ENCODE data around the gene ABHD17A. TPM values are rescaled to one million over a fixed set of nuclear protein-coding genes. Genes with fewer than 3 reads are reported as not detected.

The ABHD17A gene
- total RNA-seq, 6 experiments from 2014 or later: 61.0 to 80.0 (median 67.9) TPM

- Mint-ChIP-seq H3K36me3 (ENCODE audit: low read depth) (no peaks in the 10 kb centered on the region; the same call in 1 of the 2 replicates), H3K9me3 (no peaks in the 10 kb centered on the region), H3K27me3 (ENCODE audit: insufficient read depth) (no peaks in the 10 kb centered on the region; the same call in 1 of the 2 replicates), H3K4me1 (ENCODE audit: low read depth) (peaks cover 12% of the 10 kb centered on the region), H3K4me3 (0 out of 2 replicates have a peak overlapping the region, but pooled peaks have one; percentile 24), H3K27ac (no peak overlapping the region)
- no peak for DNase-seq
- no peak for TF ChIP-seq CTCF (IDR thresholded peaks at IDR 0.05)
Observed at GRCh38 chr19:1906985-1907562, 21.8 kb upstream of the ABHD17A start.

GRCh38 chr19:1905863-1906375, 20.6 kb upstream of the ABHD17A start:
- TF ChIP-seq CTCF (IDR thresholded peaks at IDR 0.05): no peak
- no peak for DNase-seq
- Mint-ChIP-seq H3K9me3 (no peaks in the 10 kb centered on the region), H3K4me1 (ENCODE audit: low read depth) (peaks cover 12% of the 10 kb centered on the region), H3K27me3 (ENCODE audit: insufficient read depth) (no peaks in the 10 kb centered on the region; the same call in 1 of the 2 replicates), H3K27ac (peak overlapping the region; percentile 94), H3K4me3 (peak overlapping the region; percentile 93), H3K36me3 (ENCODE audit: low read depth) (no peaks in the 10 kb centered on the region; the same call in 1 of the 2 replicates)

DNA sequence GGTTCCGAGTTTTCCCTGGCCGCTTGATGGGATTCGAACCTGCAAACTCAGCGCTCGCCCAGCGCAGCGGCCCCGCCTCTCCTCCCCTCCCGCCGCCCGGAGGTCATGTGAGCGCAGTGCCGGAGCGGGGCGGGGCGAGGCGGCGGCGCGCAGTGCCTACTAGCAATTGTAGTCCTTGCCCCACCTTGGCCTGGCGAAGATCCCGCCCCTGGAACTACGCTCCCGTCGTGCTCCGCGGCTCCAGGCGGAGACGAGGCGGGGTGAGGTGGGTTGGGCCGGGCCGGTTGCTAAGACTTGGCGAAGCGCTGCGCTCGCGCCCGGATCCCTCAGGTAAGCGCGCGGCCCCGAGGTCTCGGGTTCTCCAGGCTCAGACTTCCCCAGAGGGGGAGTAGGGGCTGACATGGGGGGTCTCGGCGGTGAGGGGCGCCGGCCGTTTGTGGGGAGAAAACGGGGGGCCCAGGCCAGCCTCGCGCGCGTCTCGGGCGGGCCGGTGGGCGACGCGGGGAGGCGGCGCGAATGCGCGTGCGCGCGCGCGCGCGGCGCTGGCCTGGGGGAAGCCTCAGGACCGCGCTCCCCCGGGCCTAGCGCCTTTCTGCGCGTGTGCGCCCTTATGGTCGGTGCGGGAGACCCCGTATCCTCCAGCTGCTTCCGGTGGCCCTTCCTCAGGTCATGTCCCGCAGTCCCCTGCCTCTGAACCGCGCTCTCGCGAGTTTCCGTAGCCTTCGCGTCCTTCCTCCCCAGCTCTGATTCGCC, 20.0 kb upstream of the ABHD17A start, which contains the start of the genes ADAT3 and SCAMP4:
ADAT3 (plus strand) TSS at position 290 of the 753 bp plus-strand sequence. CDS start 6,649 bp downstream, outside the sequence.
SCAMP4 (plus strand) TSS at position 290 of the 753 bp plus-strand sequence. CDS start 9,621 bp downstream, outside the sequence.
- Mint-ChIP-seq H3K36me3 (ENCODE audit: low read depth) (no peaks in the 10 kb centered on the region; the same call in 1 of the 2 replicates), H3K27me3 (ENCODE audit: insufficient read depth) (no peaks in the 10 kb centered on the region; the same call in 1 of the 2 replicates), H3K4me1 (ENCODE audit: low read depth) (peaks cover 10% of the 10 kb centered on the region), H3K27ac (peak within 1 kb of the TSS; percentile 94), H3K4me3 (peak within 1 kb of the TSS; percentile 93), H3K9me3 (no peaks in the 10 kb centered on the region)
- no peak for TF ChIP-seq CTCF (IDR thresholded peaks at IDR 0.05)
- DNase-seq: peak; percentile 99

DNA sequence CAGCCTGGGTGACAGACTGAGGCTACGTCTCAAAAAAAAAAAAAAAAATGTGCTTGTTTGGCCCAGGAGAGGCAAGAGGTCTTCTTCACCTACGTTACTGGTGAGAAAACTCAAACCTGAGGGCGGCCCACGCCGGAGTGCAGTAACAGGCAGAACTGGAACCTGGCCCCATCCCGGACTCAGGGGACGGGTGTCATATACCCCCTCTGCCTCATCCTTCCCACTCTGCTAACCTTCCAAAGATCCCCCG, 19.5 kb upstream of the ABHD17A start:
- Mint-ChIP-seq H3K27ac (peak overlapping the region; percentile 45), H3K4me3 (peak overlapping the region; percentile 93; the same call in 1 of the 2 replicates), H3K9me3 (no peaks in the 10 kb centered on the region), H3K4me1 (ENCODE audit: low read depth) (peaks cover 6% of the 10 kb centered on the region), H3K27me3 (ENCODE audit: insufficient read depth) (no peaks in the 10 kb centered on the region; the same call in 1 of the 2 replicates), H3K36me3 (ENCODE audit: low read depth) (no peaks in the 10 kb centered on the region; the same call in 1 of the 2 replicates)
- DNase-seq: no peak
- TF ChIP-seq CTCF (IDR thresholded peaks at IDR 0.05): no peak

DNA sequence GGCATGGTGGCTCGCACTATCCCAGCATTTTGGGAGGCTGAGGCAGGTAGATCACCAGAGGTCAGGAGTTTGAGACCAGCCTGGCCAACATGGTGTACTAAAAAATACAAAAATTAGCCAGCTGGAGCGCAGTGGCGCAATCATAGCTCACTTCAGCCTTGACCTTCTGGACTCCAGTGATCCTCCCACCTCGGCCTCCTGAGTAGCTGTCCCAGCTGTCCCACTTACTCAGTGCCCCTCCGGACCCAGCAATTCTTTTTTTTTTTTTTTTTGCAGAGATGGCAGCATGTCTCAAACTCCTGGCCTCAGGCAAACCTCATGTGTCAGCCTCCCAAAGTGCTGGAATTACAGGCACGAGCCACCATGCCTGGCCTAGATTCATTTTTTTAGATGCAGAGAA, 17.6 kb upstream of the ABHD17A start:
- no peak for DNase-seq
- TF ChIP-seq CTCF (IDR thresholded peaks at IDR 0.05): no peak
- Mint-ChIP-seq H3K27me3 (ENCODE audit: insufficient read depth) (no peaks in the 10 kb centered on the region; the same call in 1 of the 2 replicates), H3K4me1 (ENCODE audit: low read depth) (peaks cover 6% of the 10 kb centered on the region), H3K4me3 (no peak overlapping the region), H3K9me3 (no peaks in the 10 kb centered on the region), H3K27ac (no peak overlapping the region), H3K36me3 (ENCODE audit: low read depth) (no peaks in the 10 kb centered on the region; the same call in 1 of the 2 replicates)
